Epithelial cell of proximal tubule (primary cell): ENCODE data around the gene CRMP1. TPM values are rescaled to one million over a fixed set of nuclear protein-coding genes. Genes with fewer than 3 reads are reported as not detected.

Source experiments
- DNase-seq: peaks from one replicate; pipeline ENCODE4 v3.0.0-alpha.2; 2011; ENCODE audit warnings: low read depth
- H3K4me3 ChIP-seq: 2 replicates; pipeline ENCODE4 v1.5.1; 2011; ENCODE audit warnings: low read depth, mild to moderate bottlenecking, low read length
- CTCF ChIP-seq: conservative IDR thresholded peaks from 2 replicates; pipeline ENCODE4 v1.5.1; 2012; ENCODE audit warnings: low read depth, mild to moderate bottlenecking, low read length
- total RNA-seq: library from RNA; depleted of rRNA; stranded (reverse); fragments of >200 nt; gene quantifications from 2 replicates; pipeline ENCODE4 v1.2.3, GENCODE V29; 2015

The CRMP1 gene
- total RNA-seq, 1 donor from 2014 or later, result 1.8 TPM

DNA sequence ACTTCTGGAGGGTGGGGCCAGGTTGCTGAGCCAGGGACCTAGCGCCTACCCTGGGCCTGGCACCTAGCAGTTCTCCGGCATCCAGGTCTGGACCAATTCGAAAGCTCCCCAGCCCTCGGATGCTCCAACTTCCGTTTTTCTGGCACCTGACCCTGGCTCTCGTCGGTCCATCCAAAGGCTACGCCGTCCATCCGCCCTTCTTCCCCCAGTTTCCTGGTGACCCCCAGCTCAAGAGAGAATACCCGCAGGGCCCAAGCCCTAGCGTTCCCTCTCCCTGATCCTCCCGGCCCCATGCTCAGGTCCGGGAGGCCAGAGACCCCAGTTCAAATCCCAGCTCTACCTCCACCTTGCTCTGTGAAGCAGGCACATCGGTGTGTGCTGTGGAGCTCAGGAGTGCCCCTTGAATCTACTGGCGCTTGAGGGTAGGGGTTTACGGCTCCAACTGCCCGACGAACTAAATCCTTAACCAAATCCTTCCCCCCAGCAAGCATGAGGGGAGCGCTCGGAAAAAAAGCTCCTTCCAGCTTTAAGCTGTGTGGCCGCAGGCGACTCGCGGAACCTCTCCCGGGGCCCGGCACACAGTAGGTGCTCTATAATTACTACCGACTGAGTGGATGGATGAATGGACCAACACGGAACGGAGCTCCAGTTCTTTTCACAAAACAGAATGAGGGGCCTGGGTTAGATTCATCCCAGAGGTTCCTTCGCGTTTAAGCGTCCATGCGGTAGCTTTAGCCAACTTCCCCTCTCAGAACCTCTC is 1.1 kb downstream of the CRMP1 start:
- no peak for TF ChIP-seq CTCF
- DNase-seq, result no peak

DNA sequence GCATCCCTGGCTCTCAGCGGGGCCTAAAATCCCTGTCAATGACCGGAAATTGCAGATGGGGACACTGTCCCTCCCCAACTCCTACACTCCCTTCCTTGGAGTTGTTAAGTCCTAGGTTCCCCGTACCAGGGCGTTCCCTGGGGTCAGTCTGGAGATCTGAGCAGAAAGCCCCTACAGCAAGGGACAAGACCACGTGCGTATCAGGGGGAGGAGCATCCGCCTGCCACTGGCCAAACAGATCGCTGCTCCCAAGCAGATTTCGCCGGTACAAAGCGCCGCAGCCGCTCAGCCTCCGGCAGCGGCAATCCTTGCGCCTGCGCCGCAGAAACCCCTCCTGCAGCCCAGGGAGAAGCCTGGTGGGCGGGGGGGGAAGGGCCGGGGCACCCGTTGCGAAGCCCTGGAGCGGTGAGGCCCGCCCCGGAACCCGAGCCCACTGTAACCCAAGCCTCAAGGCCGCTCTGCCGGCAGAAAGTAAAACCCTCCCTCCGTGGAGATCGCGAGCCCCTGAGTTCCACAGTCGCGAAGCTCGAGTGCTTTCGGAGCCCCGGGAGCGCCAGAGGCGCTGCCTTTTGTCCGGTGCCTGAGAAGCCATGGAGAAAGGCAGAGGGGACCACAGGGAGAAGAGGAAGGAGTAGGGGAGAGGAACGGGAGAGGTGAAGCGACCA is 2.7 kb downstream of the CRMP1 start:
- no peak for DNase-seq
- TF ChIP-seq CTCF, result no peak
- no peak overlapping the region for H3K4me3 ChIP-seq

More for the DNA sequence above, 1.1 kb downstream of the CRMP1 start:
- H3K4me3 ChIP-seq, result no peak overlapping the region

DNA sequence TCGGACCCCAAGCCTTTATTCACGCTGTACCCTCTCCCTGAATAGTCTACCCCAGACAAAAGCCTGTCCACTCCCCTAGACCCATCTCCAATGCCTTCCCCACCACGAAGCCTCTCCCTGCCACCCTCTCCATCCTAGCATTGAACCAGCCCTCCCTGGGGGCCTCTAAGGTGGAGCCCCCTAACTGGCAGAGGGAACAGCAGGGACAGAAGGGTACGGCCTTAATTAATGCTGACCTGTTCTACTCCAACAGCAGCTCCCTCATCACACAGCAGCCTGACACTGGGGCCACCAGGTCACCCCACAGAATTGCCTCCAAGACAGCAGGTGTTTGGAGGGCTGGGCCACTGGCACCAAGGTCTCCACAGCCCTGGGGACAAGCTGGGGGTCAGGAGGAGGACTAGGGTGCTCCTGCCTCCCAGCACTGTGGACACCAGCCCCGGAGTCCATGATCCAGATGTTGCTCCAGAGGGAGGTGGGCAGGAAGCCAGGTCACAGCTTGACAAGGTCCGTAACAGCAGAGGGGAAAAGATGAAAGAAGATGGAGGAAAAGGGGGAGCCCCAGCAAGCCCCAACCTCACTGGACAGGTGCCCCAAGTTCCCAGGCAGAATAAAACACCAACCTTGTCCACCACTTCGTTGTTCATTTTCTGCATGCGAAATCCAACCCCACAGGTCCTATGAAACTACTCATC is 3.7 kb downstream of the CRMP1 start:
- no peak for DNase-seq
- TF ChIP-seq CTCF, result no peak
- no peak overlapping the region for H3K4me3 ChIP-seq

GRCh38 chr4:5888222-5889001 is 4.5 kb downstream of the CRMP1 start:
- no peak for TF ChIP-seq CTCF
- no peak overlapping the region for H3K4me3 ChIP-seq

DNA sequence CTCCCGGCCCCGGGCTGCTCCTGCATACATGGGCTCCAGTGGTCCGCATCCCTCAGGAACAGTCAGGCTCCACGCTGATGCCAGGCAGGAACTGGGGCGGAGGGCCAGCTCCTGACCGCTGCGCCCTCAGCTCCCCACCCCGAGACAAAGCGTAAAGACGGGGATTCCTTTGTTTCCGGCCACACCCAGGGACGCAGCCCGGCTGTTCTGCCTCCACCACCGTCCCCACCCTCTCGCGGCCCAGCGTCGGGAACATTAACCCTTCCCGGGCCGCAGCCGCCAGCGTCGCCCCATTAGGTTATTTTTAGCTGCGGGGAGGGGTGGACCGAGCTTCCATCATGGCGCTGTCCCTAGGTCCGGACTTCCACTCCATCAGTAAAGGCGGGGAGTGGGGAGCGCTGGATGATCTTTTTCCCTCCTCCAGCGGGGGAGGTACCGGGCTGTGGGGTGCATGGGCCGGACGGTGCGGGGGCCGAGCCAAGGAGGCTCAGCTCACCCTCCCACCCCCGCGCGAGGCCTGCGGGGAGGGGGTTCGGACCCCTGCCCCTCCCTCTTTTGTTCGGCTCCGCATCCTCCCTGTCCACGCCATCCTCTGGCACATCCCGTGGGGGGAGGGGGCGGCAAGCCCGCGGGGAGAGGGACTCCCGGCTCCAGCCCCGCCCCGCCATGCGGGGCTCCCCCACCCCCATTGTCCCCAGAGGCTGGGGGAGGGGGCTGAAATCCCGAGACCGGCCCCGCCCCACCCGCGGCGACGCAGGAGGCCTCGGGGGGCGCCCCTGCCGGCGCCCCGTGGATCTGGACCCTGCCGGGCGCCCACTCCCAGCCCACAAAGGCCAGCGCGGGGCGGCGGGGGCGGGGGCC is 5.3 kb downstream of the CRMP1 start:
- H3K4me3 ChIP-seq, result no peak overlapping the region
- TF ChIP-seq CTCF, result no peak
- no peak for DNase-seq

More at GRCh38 chr4:5888222-5889001, 4.5 kb downstream of the CRMP1 start:
- no peak for DNase-seq

DNA sequence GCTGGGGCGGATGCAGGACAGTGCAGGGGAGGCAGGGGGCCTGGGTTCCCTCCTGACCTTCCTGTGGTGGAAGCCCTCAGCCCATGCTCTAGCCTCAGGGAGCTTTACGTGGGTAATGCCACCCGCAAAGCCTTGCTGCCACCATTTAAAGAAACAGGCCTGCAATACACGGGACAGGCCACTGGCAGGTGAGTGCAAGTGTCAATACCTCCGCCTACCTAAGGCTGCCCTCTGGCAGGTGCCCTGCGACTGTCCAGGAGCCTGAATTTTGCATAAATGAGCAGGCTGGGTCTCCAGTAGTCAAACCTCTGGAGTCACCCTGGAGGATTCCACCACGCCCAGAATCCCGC is 5.9 kb downstream of the CRMP1 start:
- no peak overlapping the region for H3K4me3 ChIP-seq
- no peak for DNase-seq
- TF ChIP-seq CTCF, result no peak
